Left colon (tissue), 2 donors: ENCODE data around the gene PSMB1. TPM values are rescaled to one million over a fixed set of nuclear protein-coding genes. Genes with fewer than 3 reads are reported as not detected.
"Not testable (repeated sequence)": the region's sequence is repeated elsewhere in the genome, so short reads cannot be mapped to it uniquely, and the experiment has no call there.

Experiments used
- ATAC-seq: fragments of 200-7000 bp; cut with Tn5 transposase; one replicate; pipeline ENCODE4 v1.9.1; 2020; ENCODE audit warnings: mild to moderate bottlenecking, moderate library complexity
- DNase-seq, 2 donors: peaks; one replicate each; pipeline ENCODE4 v3.0.0-alpha.2; 2020
- intact Hi-C, 2 donors: fragments of 100-400 bp; cut with DNase I in 1 of 2; cut with micrococcal nuclease in 1 of 2; formaldehyde crosslinking; loops; one replicate each; pipeline versions ENCODE4 v1.11.2 to v1.14.0; 2022; cut with DNase I, micrococcal nuclease
- total RNA-seq, 2 donors: library from RNA; stranded (reverse); fragmentation: NEBNext Ultra II Directional; extraction: Animal tissue kit (Norgen Biotek cat#: 25700); gene quantifications; one replicate each; pipeline ENCODE4 v1.2.1, GENCODE V29; 2021
- donor health status: DM: no; HTN: no; CAD: no.
- donor health status: DM: yes; HTN: yes; CAD: no.

The PSMB1 gene
- total RNA-seq, 2 donors from 2014 or later: 118 to 127 TPM

- intact Hi-C loops, DNase-seq, ATAC-seq: not testable (repeated sequence)
These were observed 44.0 kb downstream of the PSMB1 start for GRCh38 chr6:170508892-170509722.

GRCh38 chr6:170508275-170508674, 44.8 kb downstream of the PSMB1 start:
- intact Hi-C loops, ATAC-seq, DNase-seq: not testable (repeated sequence)

GRCh38 chr6:170507728-170508127, 45.4 kb downstream of the PSMB1 start:
- intact Hi-C loops, ATAC-seq, DNase-seq: not testable (repeated sequence)

GRCh38 chr6:170506446-170506845, 46.7 kb downstream of the PSMB1 start:
- DNase-seq (no peak), ATAC-seq (no peak)
- intact Hi-C loops: no loop called here

- DNase-seq (peak in 1 of 2 donors; percentile 30), ATAC-seq (no peak)
- intact Hi-C loops: no loop called here
These were observed 47.8 kb downstream of the PSMB1 start for GRCh38 chr6:170505306-170505705.

GRCh38 chr6:170504479-170504878, 48.6 kb downstream of the PSMB1 start:
- DNase-seq: no peak
- intact Hi-C loops: no loop called here
- no peak for ATAC-seq

- ATAC-seq (no peak), DNase-seq (no peak)
- intact Hi-C loops: no loop called here
These were observed 49.7 kb downstream of the PSMB1 start for GRCh38 chr6:170503414-170503761.

GRCh38 chr6:170502733-170503413, 50.2 kb downstream of the PSMB1 start:
- DNase-seq, intact Hi-C loops, ATAC-seq: not testable (repeated sequence)

GRCh38 chr6:170502268-170502667, 50.8 kb downstream of the PSMB1 start:
- intact Hi-C loops, DNase-seq, ATAC-seq: not testable (repeated sequence)

GRCh38 chr6:170500955-170501590, 52.0 kb downstream of the PSMB1 start:
- DNase-seq (no peak), ATAC-seq (no peak)
- intact Hi-C loops: no loop called here

GRCh38 chr6:170497841-170498301, 55.2 kb downstream of the PSMB1 start:
- DNase-seq (no peak), ATAC-seq (no peak)
- intact Hi-C loops: no loop called here

GRCh38 chr6:170493354-170493753, 59.8 kb downstream of the PSMB1 start:
- no peak for ATAC-seq
- intact Hi-C loops: no loop called here
- DNase-seq: no peak

GRCh38 chr6:170490259-170490658, 62.8 kb downstream of the PSMB1 start:
- no peak for ATAC-seq
- no peak for DNase-seq
- intact Hi-C loops: no loop called here

GRCh38 chr6:170489836-170490235, 63.3 kb downstream of the PSMB1 start:
- intact Hi-C loops: no loop called here
- no peak for ATAC-seq
- no peak for DNase-seq

- DNase-seq: no peak
- ATAC-seq: no peak
- intact Hi-C loops: no loop called here
These were observed 65.3 kb downstream of the PSMB1 start for GRCh38 chr6:170487707-170488329.

GRCh38 chr6:170485159-170485558, 67.9 kb downstream of the PSMB1 start:
- ATAC-seq: no peak
- intact Hi-C loops: no loop called here
- no peak for DNase-seq
